SK-N-SH (cell line): ENCODE measurements around the gene XCR1. TPM values are rescaled to one million over a fixed set of nuclear protein-coding genes. Genes with fewer than 3 reads are reported as not detected.
"Not testable (repeated sequence)": the region's sequence is repeated elsewhere in the genome, so short reads cannot be mapped to it uniquely, and the experiment has no call there.

Experiments used
- CTCF ChIA-PET: fragments of 300-600, 350-600 bp; formaldehyde crosslinking; extraction: SDS; loops from one replicate; lab custom pipeline; 2021; lab: Yijun Ruan, JAX
- POLR2A ChIA-PET: fragments of 350-600 bp; sonication (Branson Sonifier 250); formaldehyde crosslinking; extraction: SDS; loops from one replicate; lab custom pipeline; 2020; ENCODE audit warnings: antibody characterized with exemption, inconsistent platforms; lab: Yijun Ruan, JAX
- DNase-seq: peaks from one replicate; pipeline ENCODE4 v3.0.0; 2012
- H2AFZ ChIP-seq: fragments of 200-600 bp; sonication (generic); 2 replicates; pipeline ENCODE4 v1.8.1; 2016; ENCODE audit warnings: antibody characterized with exemption, mild to moderate bottlenecking, low read depth
- H3F3A ChIP-seq: fragments of 200-600 bp; sonication (generic); replicated peaks from 2 replicates; pipeline ENCODE3; 2016; ENCODE audit warnings: antibody characterized with exemption, mild to moderate bottlenecking; ENCODE audit not compliant: insufficient read depth
- H3K27ac ChIP-seq, 2 experiments: fragments of 200-500 bp in 1 of 2; fragments of 200-600 bp in 1 of 2; sonication (Bioruptor generic) in 1 of 2; sonication (generic), shearing (Covaris generic) in 1 of 2; 2 replicates each; pipeline versions ENCODE4 v1.5.1 to v1.6.1; 2014 to 2016; ENCODE audit warnings: low read depth in 2 of 2, inconsistent platforms in 1 of 2, low read length in 1 of 2, mild to moderate bottlenecking in 1 of 2, mixed read lengths in 1 of 2
- H3K27me3 ChIP-seq: fragments of 200-600 bp; sonication (generic), shearing (Covaris generic); 2 replicates; pipeline ENCODE4 v1.6.1; 2016; ENCODE audit warnings: mixed run types; ENCODE audit not compliant: insufficient read depth
- H3K36me3 ChIP-seq, 2 experiments: fragments of 200-500 bp in 1 of 2; fragments of 200-600 bp in 1 of 2; sonication (Bioruptor generic) in 1 of 2; sonication (generic) in 1 of 2; replicated peaks in 1 of 2; 2 replicates each; pipeline versions ENCODE3 to v1.5.1; 2014 to 2016; ENCODE audit warnings: low read length in 1 of 2, mild to moderate bottlenecking in 1 of 2; ENCODE audit not compliant: insufficient read depth in 2 of 2, control insufficient read depth in 1 of 2
- H3K4me1 ChIP-seq, 2 experiments: fragments of 200-500 bp in 1 of 2; fragments of 200-600 bp in 1 of 2; sonication (Bioruptor generic) in 1 of 2; sonication (generic), shearing (Covaris generic) in 1 of 2; 2 replicates each; pipeline versions ENCODE4 v1.5.1 to v1.6.1; 2014 to 2016; ENCODE audit warnings: low read depth in 1 of 2, low read length in 1 of 2, mixed run types in 1 of 2; ENCODE audit not compliant: insufficient read depth in 2 of 2, control insufficient read depth in 1 of 2
- H3K4me2 ChIP-seq: fragments of 200-600 bp; sonication (generic), shearing (Covaris generic); 2 replicates; pipeline ENCODE4 v1.6.1; 2017; ENCODE audit warnings: mixed run types
- H3K4me3 ChIP-seq, 2 experiments: fragments of 200-500 bp in 1 of 2; fragments of 200-600 bp in 1 of 2; sonication (Bioruptor generic) in 1 of 2; sonication (generic), shearing (Covaris generic) in 1 of 2; 2 replicates each; pipeline versions ENCODE4 v1.5.1 to v1.8.1; 2014 to 2016; ENCODE audit warnings: low read depth in 2 of 2, inconsistent platforms in 1 of 2, low read length in 1 of 2, mild to moderate bottlenecking in 1 of 2, mixed read lengths in 1 of 2, moderate library complexity in 1 of 2
- H3K79me2 ChIP-seq: fragments of 200-600 bp; sonication (generic); 2 replicates; pipeline ENCODE4 v1.8.1; 2017; ENCODE audit warnings: mild to moderate bottlenecking; ENCODE audit not compliant: insufficient read depth
- H3K9ac ChIP-seq: fragments of 200-600 bp; sonication (generic); 2 replicates; pipeline ENCODE4 v1.6.1; 2017; ENCODE audit warnings: mixed run types
- H3K9me2 ChIP-seq: fragments of 200-600 bp; sonication (generic); 2 replicates; pipeline ENCODE4 v1.6.1; 2017; ENCODE audit warnings: mixed run types
- H3K9me3 ChIP-seq: fragments of 200-600 bp; sonication (generic); 2 replicates; pipeline ENCODE4 v1.6.1; 2017; ENCODE audit warnings: mixed run types, mild to moderate bottlenecking, moderate library complexity
- H4K20me1 ChIP-seq: fragments of 200-600 bp; sonication (generic); 2 replicates; pipeline ENCODE4 v1.6.1; 2017; ENCODE audit warnings: mild to moderate bottlenecking, mixed run types; ENCODE audit not compliant: insufficient read depth
- CHD2 ChIP-seq: fragments of 150-350 bp; IDR thresholded peaks from 2 replicates; pipeline ENCODE4 v1.6.1; 2018; ENCODE audit warnings: low read length; ENCODE audit not compliant: partially characterized antibody
- EP300 ChIP-seq, 2 experiments: IDR thresholded peaks; 2 replicates each; pipeline versions ENCODE4 v1.4.0 to v1.6.1; 2012; ENCODE audit warnings: borderline replicate concordance in 1 of 2, low read depth in 1 of 2, low read length in 1 of 2
- EZH2phosphoT487 ChIP-seq: fragments of 200-600 bp; sonication (generic); IDR thresholded peaks from 2 replicates; pipeline ENCODE4 v1.6.1; 2017; ENCODE audit warnings: low read depth, mixed run types, mild to moderate bottlenecking, antibody characterized with exemption, moderate library complexity, borderline replicate concordance
- GATA2 ChIP-seq: sonication (generic); formaldehyde crosslinking; IDR thresholded peaks from 2 replicates; pipeline ENCODE4 v1.5.0; 2020; ENCODE audit warnings: mild to moderate bottlenecking, missing genetic modification reagents
- MAX ChIP-seq: IDR thresholded peaks from 2 replicates; pipeline ENCODE4 v1.4.0; 2012; ENCODE audit warnings: low read depth
- NRF1 ChIP-seq: IDR thresholded peaks from 2 replicates; pipeline ENCODE4 v1.6.1; 2012; ENCODE audit warnings: low read depth, mild to moderate bottlenecking, low read length
- POLR2AphosphoS5 ChIP-seq: IDR thresholded peaks from 2 replicates; pipeline ENCODE4 v1.6.1; 2012; ENCODE audit warnings: low read depth, low read length
- RAD21 ChIP-seq: IDR thresholded peaks from 2 replicates; pipeline ENCODE4 v1.6.1; 2012; ENCODE audit warnings: mild to moderate bottlenecking, low read length
- RXRA ChIP-seq: IDR thresholded peaks from 2 replicates; pipeline ENCODE4 v1.4.0; 2012; ENCODE audit warnings: low read depth, mild to moderate bottlenecking, borderline replicate concordance
- TEAD4 ChIP-seq: IDR thresholded peaks from 2 replicates; pipeline ENCODE4 v1.4.0; 2012; ENCODE audit warnings: mild to moderate bottlenecking, borderline replicate concordance; ENCODE audit not compliant: insufficient read depth
- YY1 ChIP-seq: IDR thresholded peaks from 2 replicates; pipeline ENCODE4 v1.4.0; 2012; ENCODE audit warnings: low read depth, mild to moderate bottlenecking
- WGBS: methylation state at CpG from one replicate; pipeline ENCODE4 v1.1.6; 2017; ENCODE audit warnings: low lambda C conversion rate; 5-methylcytosine and 5-hydroxymethylcytosine counted together
- polyA plus RNA-seq, 3 experiments: library from polyadenylated mRNA; depleted of rRNA; stranded (reverse); fragments of >200 nt; gene quantifications; 2 replicates each; pipeline ENCODE4 v1.2.3, GENCODE V29; 2012
- TF ChIP-seq, protein P1 (sequence below): IDR thresholded peaks from 2 replicates; pipeline ENCODE4 v1.4.0; 2012; ENCODE audit warnings: low read depth, borderline replicate concordance
- TF ChIP-seq, protein P2 (sequence below): IDR thresholded peaks from 2 replicates; pipeline ENCODE4 v1.4.0; 2012; ENCODE audit warnings: low read depth, borderline replicate concordance
- TF ChIP-seq, protein P3 (sequence below): IDR thresholded peaks from 2 replicates; pipeline ENCODE4; 2012
- TF ChIP-seq, protein P4 (sequence below): IDR thresholded peaks from 2 replicates; pipeline ENCODE4 v1.6.1; 2012; ENCODE audit warnings: mild to moderate bottlenecking, low read depth, low read length, moderate library complexity

XCR1 gene
- polyA plus RNA-seq, 1 of the 3 experiments (the other 2 are of a cell fraction) = not detected

GRCh38 chr3:46056686-46057085, 29.4 kb upstream of the XCR1 start:
- Histone ChIP-seq H3K4me1 (no peaks in the 10 kb centered on the region), H3K27me3 (peaks cover 24% of the 10 kb centered on the region; the same call in 1 of the 2 replicates), H3K27ac (no peak overlapping the region), H3K79me2 (no peaks in the 10 kb centered on the region), H3K9me3 (no peaks in the 10 kb centered on the region), H3K4me2 (no peak overlapping the region), H3K4me3 (no peak overlapping the region), H4K20me1 (no peaks in the 10 kb centered on the region), H3K9me2 (no peaks in the 10 kb centered on the region), H3K36me3 (no peaks in the 10 kb centered on the region), H3F3A (no peaks in the 10 kb centered on the region), H2AFZ (no peak overlapping the region), H3K9ac (no peak overlapping the region)
- CTCF ChIA-PET = interaction anchor here (1.3 kb wide), 1 partner anchor 22 kb away, joined by 3 read pairs; no protein-coding TSS in a partner anchor
- POLR2A ChIA-PET = no interaction called here
- no peak for DNase-seq
- WGBS = 25% methylated on average over 2 of the region's 2 CpGs
- no peak for TF ChIP-seq MAX
- TF ChIP-seq EP300 (IDR thresholded peaks at IDR 0.05; ENCODE audit: borderline replicate concordance in 1 of 2, low read depth in 1 of 2, low read length in 1 of 2) = no peak
- TF ChIP-seq, protein P1, sequence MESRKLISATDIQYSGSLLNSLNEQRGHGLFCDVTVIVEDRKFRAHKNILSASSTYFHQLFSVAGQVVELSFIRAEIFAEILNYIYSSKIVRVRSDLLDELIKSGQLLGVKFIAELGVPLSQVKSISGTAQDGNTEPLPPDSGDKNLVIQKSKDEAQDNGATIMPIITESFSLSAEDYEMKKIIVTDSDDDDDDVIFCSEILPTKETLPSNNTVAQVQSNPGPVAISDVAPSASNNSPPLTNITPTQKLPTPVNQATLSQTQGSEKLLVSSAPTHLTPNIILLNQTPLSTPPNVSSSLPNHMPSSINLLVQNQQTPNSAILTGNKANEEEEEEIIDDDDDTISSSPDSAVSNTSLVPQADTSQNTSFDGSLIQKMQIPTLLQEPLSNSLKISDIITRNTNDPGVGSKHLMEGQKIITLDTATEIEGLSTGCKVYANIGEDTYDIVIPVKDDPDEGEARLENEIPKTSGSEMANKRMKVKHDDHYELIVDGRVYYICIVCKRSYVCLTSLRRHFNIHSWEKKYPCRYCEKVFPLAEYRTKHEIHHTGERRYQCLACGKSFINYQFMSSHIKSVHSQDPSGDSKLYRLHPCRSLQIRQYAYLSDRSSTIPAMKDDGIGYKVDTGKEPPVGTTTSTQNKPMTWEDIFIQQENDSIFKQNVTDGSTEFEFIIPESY = no peak
- no peak for TF ChIP-seq GATA2
- TF ChIP-seq NRF1 = no peak
- no peak for TF ChIP-seq EZH2phosphoT487
- TF ChIP-seq YY1 = no peak
- TF ChIP-seq, protein P2, sequence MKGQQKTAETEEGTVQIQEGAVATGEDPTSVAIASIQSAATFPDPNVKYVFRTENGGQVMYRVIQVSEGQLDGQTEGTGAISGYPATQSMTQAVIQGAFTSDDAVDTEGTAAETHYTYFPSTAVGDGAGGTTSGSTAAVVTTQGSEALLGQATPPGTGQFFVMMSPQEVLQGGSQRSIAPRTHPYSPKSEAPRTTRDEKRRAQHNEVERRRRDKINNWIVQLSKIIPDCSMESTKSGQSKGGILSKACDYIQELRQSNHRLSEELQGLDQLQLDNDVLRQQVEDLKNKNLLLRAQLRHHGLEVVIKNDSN = no peak
- TF ChIP-seq RXRA = no peak
- TF ChIP-seq, protein P3, sequence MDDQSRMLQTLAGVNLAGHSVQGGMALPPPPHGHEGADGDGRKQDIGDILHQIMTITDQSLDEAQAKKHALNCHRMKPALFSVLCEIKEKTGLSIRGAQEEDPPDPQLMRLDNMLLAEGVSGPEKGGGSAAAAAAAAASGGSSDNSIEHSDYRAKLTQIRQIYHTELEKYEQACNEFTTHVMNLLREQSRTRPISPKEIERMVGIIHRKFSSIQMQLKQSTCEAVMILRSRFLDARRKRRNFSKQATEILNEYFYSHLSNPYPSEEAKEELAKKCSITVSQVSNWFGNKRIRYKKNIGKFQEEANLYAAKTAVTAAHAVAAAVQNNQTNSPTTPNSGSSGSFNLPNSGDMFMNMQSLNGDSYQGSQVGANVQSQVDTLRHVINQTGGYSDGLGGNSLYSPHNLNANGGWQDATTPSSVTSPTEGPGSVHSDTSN = no peak
- no peak for TF ChIP-seq TEAD4
- TF ChIP-seq CHD2 = no peak
- TF ChIP-seq, protein P4, sequence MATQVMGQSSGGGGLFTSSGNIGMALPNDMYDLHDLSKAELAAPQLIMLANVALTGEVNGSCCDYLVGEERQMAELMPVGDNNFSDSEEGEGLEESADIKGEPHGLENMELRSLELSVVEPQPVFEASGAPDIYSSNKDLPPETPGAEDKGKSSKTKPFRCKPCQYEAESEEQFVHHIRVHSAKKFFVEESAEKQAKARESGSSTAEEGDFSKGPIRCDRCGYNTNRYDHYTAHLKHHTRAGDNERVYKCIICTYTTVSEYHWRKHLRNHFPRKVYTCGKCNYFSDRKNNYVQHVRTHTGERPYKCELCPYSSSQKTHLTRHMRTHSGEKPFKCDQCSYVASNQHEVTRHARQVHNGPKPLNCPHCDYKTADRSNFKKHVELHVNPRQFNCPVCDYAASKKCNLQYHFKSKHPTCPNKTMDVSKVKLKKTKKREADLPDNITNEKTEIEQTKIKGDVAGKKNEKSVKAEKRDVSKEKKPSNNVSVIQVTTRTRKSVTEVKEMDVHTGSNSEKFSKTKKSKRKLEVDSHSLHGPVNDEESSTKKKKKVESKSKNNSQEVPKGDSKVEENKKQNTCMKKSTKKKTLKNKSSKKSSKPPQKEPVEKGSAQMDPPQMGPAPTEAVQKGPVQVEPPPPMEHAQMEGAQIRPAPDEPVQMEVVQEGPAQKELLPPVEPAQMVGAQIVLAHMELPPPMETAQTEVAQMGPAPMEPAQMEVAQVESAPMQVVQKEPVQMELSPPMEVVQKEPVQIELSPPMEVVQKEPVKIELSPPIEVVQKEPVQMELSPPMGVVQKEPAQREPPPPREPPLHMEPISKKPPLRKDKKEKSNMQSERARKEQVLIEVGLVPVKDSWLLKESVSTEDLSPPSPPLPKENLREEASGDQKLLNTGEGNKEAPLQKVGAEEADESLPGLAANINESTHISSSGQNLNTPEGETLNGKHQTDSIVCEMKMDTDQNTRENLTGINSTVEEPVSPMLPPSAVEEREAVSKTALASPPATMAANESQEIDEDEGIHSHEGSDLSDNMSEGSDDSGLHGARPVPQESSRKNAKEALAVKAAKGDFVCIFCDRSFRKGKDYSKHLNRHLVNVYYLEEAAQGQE = no peak
- no peak for TF ChIP-seq POLR2AphosphoS5
- TF ChIP-seq RAD21 = no peak

DNA sequence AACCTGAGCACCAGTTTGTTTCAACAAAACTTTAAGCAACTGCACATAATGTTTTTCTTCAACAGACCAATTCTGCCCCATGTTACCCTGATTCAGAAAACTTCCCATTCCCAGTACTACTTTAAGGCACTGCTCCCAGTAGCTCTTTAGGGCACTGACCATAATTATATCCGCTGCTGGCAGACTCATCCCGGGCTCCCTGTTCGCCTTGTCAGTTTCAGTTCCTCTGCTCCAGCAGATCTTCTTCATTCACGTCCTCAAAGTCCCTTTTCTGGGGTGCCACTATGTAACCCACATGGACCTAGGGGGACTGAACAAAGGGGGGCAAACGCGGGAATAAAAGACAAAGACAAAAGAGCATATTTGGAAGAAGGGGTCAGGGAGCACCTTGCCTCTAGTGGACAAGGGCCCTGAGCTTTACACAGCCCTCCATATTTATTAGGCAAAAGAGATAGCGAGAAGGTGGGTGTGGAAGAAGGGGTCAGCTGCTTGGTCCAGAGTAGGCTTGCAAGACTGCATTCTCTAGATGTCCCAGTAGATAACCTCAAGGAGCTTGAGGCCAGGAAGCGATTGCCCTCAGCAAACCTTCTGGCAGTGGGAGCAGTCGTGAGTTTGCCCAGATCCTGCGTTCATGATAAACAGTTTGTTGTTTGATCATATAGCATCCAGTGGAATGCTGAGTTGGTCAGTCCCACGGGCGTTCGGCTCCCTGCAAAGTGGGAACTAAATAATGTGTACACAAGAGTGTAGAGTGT, 26.7 kb upstream of the XCR1 start:
- H3K79me2 ChIP-seq, H3K36me3 ChIP-seq, H3F3A ChIP-seq, H3K4me2 ChIP-seq, H3K27ac ChIP-seq, H3K9me2 ChIP-seq, DNase-seq, H4K20me1 ChIP-seq, H3K9me3 ChIP-seq, H3K4me3 ChIP-seq, POLR2A ChIA-PET, H2AFZ ChIP-seq, H3K9ac ChIP-seq, H3K4me1 ChIP-seq: not testable (repeated sequence)
- 23% methylated on average over 13 of the region's 13 CpGs for WGBS
- CTCF ChIA-PET = interaction anchor here (1.7 kb wide), 2 partner anchors 10 to 25 kb away, joined by 4 to 5 read pairs; no protein-coding TSS in a partner anchor
- peaks cover 35% of the 10 kb centered on the region; the same call in 1 of the 2 replicates for H3K27me3 ChIP-seq
